ENCODE results near the gene FRMPD1. TPM values are rescaled to one million over a fixed set of nuclear protein-coding genes. Genes with fewer than 3 reads are reported as not detected.

The FRMPD1 gene
- total and polyA plus RNA-seq, 12 donors, result 0.07 to 0.78 (median 0.18) TPM; not detected in 4

DNA sequence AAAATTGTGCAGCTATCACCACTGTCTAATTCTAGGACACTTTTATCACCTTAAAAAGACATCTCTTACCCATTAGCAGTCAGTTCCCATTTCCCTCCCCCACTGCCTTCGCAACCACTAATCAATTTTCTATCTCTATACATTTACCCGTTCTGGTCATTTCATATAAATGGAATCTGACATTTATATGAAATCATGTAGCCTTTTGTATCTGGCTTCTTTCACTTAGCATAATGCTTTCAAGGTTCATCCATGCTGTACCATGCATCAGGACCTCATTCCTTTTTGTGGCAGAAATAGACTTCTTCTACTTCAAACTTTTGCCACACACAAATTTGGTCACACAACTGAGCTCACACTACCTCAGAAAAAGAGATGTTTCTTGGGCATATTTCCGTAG is 32.2 kb downstream of the FRMPD1 start:
- DNase-seq, result no peak
- 67 to 83% (median 71%) methylated on average over 3 of the region's 3 CpGs for WGBS, 4 donors
- intact Hi-C loops (cut with DNase I), result no loop called here
- peaks cover 4% of the 10 kb centered on the region for H3K27me3 ChIP-seq
- H3K4me3 ChIP-seq, result no peak overlapping the region
- H3K4me1 ChIP-seq (replicated peaks in 1 of 2), result no peaks in the 10 kb centered on the region
- TF ChIP-seq, protein P1, sequence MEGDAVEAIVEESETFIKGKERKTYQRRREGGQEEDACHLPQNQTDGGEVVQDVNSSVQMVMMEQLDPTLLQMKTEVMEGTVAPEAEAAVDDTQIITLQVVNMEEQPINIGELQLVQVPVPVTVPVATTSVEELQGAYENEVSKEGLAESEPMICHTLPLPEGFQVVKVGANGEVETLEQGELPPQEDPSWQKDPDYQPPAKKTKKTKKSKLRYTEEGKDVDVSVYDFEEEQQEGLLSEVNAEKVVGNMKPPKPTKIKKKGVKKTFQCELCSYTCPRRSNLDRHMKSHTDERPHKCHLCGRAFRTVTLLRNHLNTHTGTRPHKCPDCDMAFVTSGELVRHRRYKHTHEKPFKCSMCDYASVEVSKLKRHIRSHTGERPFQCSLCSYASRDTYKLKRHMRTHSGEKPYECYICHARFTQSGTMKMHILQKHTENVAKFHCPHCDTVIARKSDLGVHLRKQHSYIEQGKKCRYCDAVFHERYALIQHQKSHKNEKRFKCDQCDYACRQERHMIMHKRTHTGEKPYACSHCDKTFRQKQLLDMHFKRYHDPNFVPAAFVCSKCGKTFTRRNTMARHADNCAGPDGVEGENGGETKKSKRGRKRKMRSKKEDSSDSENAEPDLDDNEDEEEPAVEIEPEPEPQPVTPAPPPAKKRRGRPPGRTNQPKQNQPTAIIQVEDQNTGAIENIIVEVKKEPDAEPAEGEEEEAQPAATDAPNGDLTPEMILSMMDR (IDR thresholded peaks at IDR 0.05), result no peak
- no peak for TF ChIP-seq POLR2A (IDR thresholded peaks at IDR 0.05)
- no peaks in the 10 kb centered on the region for H3K9me3 ChIP-seq (replicated peaks in 1 of 3)
- H3K27ac ChIP-seq, result no peak overlapping the region
- H3K36me3 ChIP-seq (replicated peaks in 1 of 2), result no peaks in the 10 kb centered on the region

DNA sequence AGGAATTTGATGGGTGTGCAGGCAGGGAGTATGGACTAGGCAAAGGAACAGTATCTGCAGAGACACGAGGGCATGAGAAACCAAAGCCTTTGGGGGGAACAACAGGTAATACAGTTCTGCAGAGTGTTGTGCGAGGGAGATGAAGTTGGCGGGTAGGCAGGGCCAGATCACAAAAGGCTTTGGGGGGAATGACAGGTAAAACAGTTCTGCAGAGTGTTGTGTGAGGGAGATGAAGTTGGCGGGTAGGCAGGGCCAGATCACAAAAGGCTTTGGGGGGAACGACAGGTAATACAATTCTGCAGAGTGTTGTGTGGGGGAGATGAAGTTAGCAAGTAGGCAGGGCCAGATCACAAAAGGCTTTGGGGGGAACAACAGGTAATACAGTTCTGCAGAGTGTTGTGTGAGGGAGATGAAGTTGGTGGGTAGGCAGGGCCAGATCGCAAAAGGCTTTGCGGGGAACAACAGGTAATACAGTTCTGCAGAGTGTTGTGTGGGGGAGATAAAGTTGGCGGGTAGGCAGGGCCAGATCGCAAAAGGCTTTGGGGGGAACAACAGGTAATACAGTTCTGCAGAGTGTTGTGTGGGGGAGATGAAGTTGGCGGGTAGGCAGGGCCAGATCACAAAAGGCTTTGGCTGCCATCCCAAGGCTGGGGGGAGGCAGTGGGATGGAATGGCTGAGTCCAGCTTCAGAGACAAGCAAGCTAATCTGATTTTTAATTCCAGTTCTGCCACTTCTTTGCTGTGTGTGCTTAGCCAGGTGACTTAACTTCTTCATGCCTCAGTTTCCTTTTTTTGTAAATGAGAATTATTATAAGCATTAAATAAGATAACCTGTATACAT is 33.0 kb downstream of the FRMPD1 start:
- H3K27me3 ChIP-seq, result peaks cover under 1% of the 10 kb centered on the region
- H3K4me3 ChIP-seq, result no peak overlapping the region
- H3K36me3 ChIP-seq (replicated peaks in 1 of 2), result no peaks in the 10 kb centered on the region
- H3K9me3 ChIP-seq (replicated peaks in 1 of 3), result no peaks in the 10 kb centered on the region
- no peak for DNase-seq
- intact Hi-C loops (cut with DNase I), result no loop called here
- whole genome bisulfite sequencing, 4 donors, result 61 to 84% (median 66%) methylated on average over 10 of the region's 10 CpGs
- H3K4me1 ChIP-seq (replicated peaks in 1 of 2), result no peaks in the 10 kb centered on the region
- H3K27ac ChIP-seq, result no peak overlapping the region
- no peak for TF ChIP-seq POLR2A (IDR thresholded peaks at IDR 0.05)
- TF ChIP-seq, protein P1 (IDR thresholded peaks at IDR 0.05), result no peak

DNA sequence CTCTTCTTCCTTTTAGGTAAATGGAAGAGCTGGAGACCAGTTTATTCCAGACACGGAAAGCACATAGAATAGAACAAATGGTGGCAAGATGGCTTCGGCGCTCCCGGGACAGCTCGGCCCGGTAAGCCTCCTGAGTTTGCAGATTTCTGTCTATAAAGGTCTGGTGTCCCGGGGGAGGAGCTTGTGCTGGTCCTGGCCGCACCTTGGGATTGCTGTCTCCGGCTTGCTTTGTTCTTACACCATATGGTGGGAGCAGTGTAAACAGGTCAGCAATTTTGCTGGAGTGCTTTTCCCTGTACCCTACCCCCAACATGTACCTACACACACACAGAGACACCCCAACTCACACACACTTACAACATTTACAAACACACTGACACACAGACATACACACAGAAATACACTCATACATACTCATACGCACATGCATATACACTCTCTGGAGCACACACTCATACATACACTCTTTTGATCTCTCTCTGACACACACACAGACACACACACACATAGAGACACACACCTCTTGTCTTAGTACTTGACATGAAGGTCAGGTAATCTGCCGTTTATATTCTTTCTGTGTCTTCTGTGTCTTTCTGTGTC is 42.0 kb downstream of the FRMPD1 start:
- Histone ChIP-seq H3K27ac (no peak overlapping the region), H3K4me3 (no peak overlapping the region), H3K4me1 (replicated peaks in 1 of 2) (no peaks in the 10 kb centered on the region), H3K36me3 (replicated peaks in 1 of 2) (no peaks in the 10 kb centered on the region), H3K9me3 (replicated peaks in 1 of 3) (no peaks in the 10 kb centered on the region), H3K27me3 (peaks cover 5% of the 10 kb centered on the region)
- no peak for TF ChIP-seq POLR2A (IDR thresholded peaks at IDR 0.05)
- TF ChIP-seq, protein P1 (IDR thresholded peaks at IDR 0.05), result no peak
- WGBS, 4 donors, result 56 to 72% (median 61%) methylated on average over 11 of the region's 11 CpGs
- intact Hi-C loops (cut with DNase I), result no loop called here
- DNase-seq, result no peak

DNA sequence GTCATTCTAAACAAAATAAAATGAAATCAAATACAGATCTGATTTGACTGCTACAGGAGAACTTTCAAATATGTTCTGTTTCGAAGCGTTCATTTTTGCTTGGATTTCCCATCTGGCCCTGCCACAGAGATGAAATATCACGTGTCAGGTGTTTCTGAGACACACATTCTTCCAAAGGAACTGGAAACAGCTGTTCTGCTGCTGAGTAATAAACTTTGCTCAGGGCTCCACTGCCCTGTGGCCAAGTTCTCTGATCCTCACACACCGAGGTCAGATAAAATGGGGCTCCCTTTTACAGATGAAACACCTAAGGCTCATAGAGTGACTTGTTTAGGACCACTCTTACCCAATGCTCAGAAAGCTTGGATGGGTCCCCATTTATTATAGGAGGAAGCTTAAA is 42.5 kb downstream of the FRMPD1 start:
- DNase-seq, result no peak
- Histone ChIP-seq H3K27ac (no peak overlapping the region), H3K4me1 (replicated peaks in 1 of 2) (no peaks in the 10 kb centered on the region), H3K27me3 (peaks cover 5% of the 10 kb centered on the region), H3K9me3 (replicated peaks in 1 of 3) (no peaks in the 10 kb centered on the region), H3K36me3 (replicated peaks in 1 of 2) (no peaks in the 10 kb centered on the region), H3K4me3 (no peak overlapping the region)
- WGBS, 4 donors, result 20 to 24% (median 21%) methylated on average over 4 of the region's 4 CpGs
- TF ChIP-seq POLR2A (IDR thresholded peaks at IDR 0.05), result no peak
- TF ChIP-seq, protein P1 (IDR thresholded peaks at IDR 0.05), result no peak
- intact Hi-C loops (cut with DNase I), result no loop called here

Measured in adrenal gland (tissue), 12 donors.